ENCODE data around the gene UFL1. TPM values are rescaled to one million over a fixed set of nuclear protein-coding genes. Genes with fewer than 3 reads are reported as not detected.

The UFL1 gene
- total and polyA plus RNA-seq, 2 donors (not counting 3 experiments of a cell fraction or from before 2014, with no cell fraction given) = 3.4 to 18.3 TPM

- intact Hi-C loops (cut with micrococcal nuclease) = loop anchor here (1.0 to 10.0 kb wide), 4 partner anchors 316 to 1089 kb away; partner anchors contain the start of gene GPR63
- CTCF ChIA-PET = interaction anchor here (1.3 kb wide), 1 partner anchor 13 kb away, joined by 3 read pairs; no protein-coding TSS in a partner anchor
Measured at GRCh38 chr6:96521306-96521643, 331 bp upstream of the UFL1 start.

More at GRCh38 chr6:96521306-96521643, 331 bp upstream of the UFL1 start:
- TF ChIP-seq CTCF (IDR thresholded peaks at IDR 0.05; ENCODE audit: extremely low read depth in 1 of 2, insufficient read depth in 1 of 2, low read depth in 1 of 2, low read length in 2 of 2) = no peak
- H3K27ac ChIP-seq (ENCODE audit: insufficient read depth, low read depth, low read length) = peak overlapping the region; percentile 92
- H3K36me3 ChIP-seq (ENCODE audit: control insufficient read depth in 2 of 2, extremely low read depth in 1 of 2, insufficient read depth in 2 of 2, low read length in 2 of 2) = no peaks in the 10 kb centered on the region
- H3K4me1 ChIP-seq (ENCODE audit: control insufficient read depth, extremely low read depth, insufficient read depth, low read length) = peaks cover 16% of the 10 kb centered on the region
- TSS peak; percentile 75 for BruUV-seq (replicated peaks)
- no peak for DNase-seq (ENCODE audit: low read depth, low spot score)
- no peaks in the 10 kb centered on the region for H4K20me1 ChIP-seq (replicated peaks; ENCODE audit: control insufficient read depth, extremely low read depth, insufficient read depth, low read length)
- no peaks in the 10 kb centered on the region for H3K27me3 ChIP-seq (ENCODE audit: control insufficient read depth in 2 of 2, insufficient read depth in 2 of 2, low read length in 2 of 2)
- H2AFZ ChIP-seq (ENCODE audit: low read depth, low read length) = peak overlapping the region; percentile 85
- POLR2A ChIA-PET = no interaction called here
- peak overlapping the region; percentile 96 for H3K9ac ChIP-seq (replicated peaks; ENCODE audit: extremely low read depth, insufficient read depth, low read length)
- no peaks in the 10 kb centered on the region for H3K9me3 ChIP-seq (replicated peaks; ENCODE audit: control insufficient read depth, insufficient read depth, low read length)
- H3K4me3 ChIP-seq (replicated peaks in 1 of 3; ENCODE audit: insufficient read depth in 1 of 3, low read depth in 1 of 3, low read length in 3 of 3) = peak overlapping the region; percentile 63 to 99 (median 98)
- peak overlapping the region; percentile 98 for H3K4me2 ChIP-seq (ENCODE audit: insufficient read depth, low read length)
- dilution Hi-C loops (cut with MboI; ENCODE audit: extremely low pct_ligation_motif_present, low sequenced_read_pairs) = no loop called here
- no peaks in the 10 kb centered on the region for H3K9me1 ChIP-seq (replicated peaks; ENCODE audit: control insufficient read depth, extremely low read depth, insufficient read depth, low read length)
- FAIRE-seq = no peak
- peaks cover 3% of the 10 kb centered on the region for H3K79me2 ChIP-seq (ENCODE audit: control insufficient read depth, insufficient read depth, low read length)

Data from endothelial cell of umbilical vein (primary cell).